GDM1 (cell line): ENCODE results near the gene ECPAS.
"Not testable (repeated sequence)": the region's sequence is repeated elsewhere in the genome, so short reads cannot be mapped to it uniquely, and the experiment has no call there.

Experiments used
- DNase-seq: peaks from one replicate; lab custom pipeline; 2025; lab: John Stamatoyannopoulos, UW

The ECPAS gene

DNA sequence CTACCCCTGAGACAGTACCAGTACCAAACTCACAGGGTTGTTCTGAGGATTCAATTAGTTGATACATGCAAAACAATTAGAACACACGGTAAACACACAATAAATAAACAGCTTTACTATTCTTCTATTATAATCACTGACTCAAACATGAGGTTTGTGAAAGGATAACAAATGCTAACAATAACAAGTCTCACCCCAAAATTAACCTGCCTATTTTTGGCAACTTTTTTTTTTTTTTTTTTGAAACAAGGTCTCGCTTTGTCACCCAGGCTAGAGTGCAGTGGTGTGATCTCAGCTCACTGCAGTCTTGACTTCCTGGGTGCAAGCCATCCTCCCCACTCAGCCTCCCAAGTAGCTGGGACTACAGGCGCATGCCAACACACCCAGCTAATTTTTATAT, 6.5 kb downstream of the ECPAS start:
- DNase-seq = no peak

DNA sequence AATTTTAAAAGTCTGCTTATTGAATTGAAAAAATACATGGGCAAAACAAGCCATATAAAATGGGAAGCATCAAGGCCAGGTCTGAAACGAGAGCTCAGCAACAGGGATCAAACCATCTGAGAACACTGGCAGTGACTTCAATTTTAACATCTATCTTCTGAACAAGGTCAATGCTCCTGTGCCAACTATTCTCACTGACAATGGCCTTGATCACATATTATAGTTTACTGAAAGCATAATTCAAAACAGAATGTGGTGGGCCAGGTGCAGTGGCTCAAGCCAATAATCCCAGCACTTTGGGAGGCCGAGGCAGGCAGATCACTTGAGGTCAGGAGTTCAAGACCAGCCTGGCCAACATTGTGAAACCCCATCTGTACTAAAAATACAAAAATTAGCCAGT, 9.0 kb downstream of the ECPAS start:
- DNase-seq = no peak

DNA sequence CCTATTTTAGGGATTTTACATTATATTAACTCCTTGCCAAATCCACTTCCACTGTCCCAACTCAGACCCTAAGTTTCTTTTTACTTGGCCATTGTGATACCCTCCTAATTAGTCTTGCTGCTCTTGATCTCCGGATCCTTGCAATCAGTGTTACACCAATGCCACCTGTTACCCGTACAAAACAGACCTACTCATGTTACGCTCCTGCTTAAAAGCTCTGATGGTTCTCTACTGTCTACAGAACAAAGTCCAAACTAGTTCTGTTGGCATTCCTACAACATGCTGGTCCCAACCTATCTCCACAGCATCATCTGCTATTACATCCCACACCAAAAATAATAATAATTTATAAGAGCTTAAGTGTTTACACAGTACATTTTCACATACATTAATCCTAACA, 9.8 kb downstream of the ECPAS start:
- DNase-seq = no peak

DNA sequence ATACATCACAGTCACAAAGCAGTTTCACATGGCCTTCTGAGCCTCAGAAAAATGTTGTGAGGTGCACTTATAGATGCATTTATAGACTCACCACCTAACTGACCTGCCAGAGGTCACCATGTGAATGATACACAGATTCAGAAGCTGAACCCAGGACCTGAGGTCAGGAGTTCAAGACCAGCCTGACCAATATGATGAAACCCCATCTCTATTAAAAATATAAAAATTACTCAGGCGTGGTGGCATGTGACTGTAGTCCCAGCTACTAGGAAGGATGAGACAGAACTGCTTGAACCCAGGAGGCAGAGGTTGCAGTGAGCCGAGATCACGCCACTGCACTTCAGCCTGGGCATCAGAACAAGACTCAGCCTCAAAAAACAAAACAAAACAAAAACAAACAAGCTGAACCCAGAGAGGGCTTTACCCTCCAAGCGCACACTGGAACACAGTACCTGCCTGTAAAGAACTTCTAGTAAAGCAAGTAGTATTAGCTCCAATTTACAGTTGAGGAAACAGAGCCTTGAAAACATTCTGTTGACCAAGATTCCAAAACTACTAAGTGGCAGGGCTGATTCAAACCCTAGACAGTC, 16.3 kb downstream of the ECPAS start:
- DNase-seq = no peak

DNA sequence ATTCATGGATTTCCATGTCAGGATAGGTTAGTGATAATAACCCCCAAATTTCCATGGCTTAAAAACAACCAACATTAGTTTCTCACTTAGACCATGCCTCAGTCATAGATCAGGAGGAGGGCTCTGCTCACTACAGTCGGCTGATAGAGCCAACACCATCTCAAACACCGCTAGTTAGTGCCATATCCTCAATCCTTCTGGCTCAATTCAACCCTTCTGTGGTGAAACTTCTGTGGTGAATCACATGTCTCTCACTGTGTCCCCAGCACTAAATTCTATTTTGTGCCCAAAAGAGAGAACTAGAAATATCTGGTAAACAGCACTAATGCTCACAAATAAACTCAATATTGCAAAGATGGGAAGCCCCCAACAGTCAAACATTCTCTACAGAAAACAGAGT, 21.1 kb downstream of the ECPAS start:
- no peak for DNase-seq

DNA sequence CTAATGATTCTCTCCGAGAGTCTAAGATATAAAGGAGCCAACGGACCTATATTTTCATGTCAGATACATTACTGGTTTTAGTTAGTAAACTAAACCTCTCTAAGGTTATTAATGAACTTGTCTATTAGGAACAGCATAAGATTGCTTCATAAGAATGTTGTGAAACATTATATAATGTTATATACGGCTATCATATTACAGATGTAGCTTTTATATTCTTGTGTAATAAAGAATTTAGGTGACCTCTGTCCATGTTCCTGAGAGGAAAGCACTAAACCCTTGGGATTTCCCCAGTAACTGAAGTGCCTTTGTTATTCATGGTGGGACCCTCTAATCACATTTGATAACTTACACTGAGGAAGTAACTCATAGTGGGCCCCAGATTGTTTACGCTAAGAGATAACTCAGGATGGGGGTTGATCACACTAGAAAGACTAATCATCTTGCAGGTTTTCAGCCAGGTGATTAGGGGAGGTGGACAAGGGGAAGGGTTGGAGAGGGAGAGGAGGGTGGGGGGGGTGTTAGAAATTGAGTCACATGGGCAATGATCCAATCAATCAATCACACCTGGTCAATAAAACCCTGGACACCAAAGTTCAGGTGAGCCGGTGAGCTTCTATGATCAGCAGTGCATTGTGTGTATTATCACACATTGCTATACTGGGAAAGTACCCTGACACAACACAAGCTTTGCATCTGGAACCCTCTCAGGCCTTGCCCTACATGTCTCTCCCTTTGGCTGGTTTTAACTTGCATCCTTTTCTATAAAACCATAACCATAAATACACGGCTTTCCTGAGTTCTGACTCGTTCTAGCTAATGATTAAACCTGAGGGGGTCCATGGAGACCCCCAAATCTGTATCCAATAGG, 25.8 kb downstream of the ECPAS start:
- DNase-seq = no peak

DNA sequence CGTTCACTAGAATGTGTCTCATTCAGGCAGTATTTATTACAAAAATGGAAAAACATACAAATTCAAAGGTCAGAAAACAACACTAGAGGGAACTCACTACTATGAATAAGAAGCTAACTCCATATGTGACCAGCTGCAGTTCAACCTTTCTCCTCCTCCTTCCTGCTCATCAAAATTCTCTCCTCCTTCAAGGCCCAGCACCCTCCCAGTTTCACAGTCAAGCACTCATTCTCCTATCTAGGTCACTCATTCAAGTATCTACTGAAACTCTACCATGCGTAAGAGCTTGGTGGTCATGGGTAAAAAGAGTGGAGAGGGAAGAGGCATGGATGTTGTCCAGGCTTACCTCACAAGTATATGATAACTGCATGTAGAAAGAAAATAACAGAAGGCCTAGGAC, 27.7 kb downstream of the ECPAS start:
- no peak for DNase-seq

DNA sequence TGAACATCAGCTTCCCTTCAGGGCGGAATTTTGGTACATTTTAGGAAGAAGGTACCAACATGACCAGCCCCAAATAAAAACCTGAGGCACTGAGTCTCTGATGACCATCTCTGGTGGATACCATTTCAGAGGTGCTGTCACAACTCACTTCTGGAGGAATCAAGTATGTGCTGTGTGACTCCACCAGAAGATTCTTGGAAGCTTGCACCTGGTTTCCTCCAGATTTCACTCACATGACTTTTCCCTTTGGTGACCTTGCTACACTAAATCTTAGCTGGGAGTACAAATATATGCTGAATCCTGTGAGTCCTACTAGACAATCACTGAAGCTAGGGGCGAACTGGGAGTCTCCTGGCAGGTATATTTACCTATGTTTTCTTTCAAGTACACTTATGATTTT, 28.5 kb downstream of the ECPAS start:
- DNase-seq = no peak

DNA sequence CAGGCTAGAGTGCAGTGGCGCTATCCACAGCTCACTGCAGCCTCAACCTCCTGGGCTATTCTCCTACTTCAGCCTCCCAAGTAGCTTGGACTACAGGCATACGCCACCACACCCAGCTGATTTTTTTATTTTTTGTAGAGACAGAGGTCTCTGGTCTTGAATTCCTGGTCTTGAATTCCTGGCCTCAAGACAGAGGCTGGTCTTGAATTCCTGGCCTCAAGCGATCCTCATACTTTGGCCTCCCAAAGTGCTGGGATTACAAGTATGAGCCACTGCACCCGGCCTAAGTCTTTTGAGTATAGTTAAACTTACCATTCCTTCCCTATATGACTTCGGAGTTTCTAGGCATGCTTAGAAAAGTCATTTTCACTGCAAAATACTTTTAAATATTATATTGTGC, 29.4 kb downstream of the ECPAS start:
- no peak for DNase-seq

DNA sequence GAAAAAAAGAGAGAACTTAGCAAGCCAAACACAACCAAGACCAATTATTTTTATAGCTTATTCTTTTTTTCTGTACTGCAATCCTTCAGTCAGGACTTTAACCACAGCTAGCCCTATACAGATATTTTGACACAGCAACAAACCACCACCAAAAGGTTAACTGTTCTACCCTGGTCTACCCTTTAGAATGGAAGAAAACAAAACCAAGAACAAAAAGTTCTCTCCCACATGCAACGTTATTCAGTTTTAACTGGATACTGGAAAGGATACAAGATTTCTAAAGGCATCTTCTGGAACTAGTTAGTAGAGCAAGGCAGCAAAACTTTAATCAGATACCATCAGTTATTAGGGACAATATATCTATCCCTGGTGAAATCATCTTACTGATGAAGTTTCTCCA, 32.6 kb downstream of the ECPAS start:
- DNase-seq = no peak

DNA sequence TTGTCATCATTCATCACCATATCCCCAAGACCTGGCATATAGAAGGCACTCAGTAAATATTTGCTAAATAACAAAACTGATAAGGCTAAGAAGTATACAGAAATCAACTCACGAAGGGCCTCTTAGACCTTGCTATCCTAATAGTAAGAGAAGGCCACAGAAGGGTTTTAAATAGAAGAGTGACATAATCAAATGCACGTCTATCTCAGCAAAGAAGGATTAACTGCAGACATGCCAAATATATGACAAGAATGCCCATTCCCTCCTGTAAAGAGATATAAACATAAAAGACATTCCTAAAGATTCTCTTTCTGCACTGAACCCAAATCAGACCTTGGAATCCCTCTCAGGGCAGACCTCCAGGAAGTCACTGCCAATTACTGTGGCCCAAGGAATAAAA, 34.1 kb downstream of the ECPAS start:
- DNase-seq = no peak

DNA sequence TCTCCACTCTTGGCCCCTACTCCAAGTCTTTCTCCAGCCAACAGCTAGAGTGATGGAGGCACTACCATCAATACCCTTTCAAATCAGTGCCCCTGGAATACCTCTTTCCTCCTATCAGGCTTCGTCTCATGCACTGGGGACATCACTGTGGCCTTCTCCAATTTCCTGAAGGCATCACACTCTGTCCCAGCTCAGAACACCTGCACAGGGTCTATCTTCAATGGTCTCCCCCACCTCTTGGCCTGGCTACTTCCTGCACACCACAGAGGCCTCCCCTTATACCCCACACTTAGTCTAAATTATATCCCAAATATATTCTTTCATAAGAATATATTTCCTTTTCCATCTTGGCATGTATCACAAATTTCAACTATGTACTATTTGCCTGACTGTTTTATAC, 34.5 kb downstream of the ECPAS start:
- no peak for DNase-seq

DNA sequence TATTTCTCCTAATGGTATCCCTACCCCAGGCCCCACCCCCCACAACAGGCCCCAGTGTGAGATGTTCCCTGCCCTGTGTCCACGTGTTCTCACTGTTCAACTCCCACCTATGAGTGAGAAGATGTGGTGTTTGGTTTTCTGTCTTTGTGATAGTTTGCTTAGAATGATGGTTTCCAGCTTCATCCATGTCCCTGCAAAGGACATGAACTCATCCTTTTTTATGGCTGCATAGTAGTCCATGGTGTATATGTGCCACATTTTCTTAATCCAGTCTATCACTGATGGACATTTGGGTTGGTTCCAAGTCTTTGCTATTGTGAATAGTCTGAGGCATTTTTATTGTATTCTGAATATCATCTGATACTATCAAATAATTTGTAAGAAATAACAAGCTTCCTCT, 38.4 kb downstream of the ECPAS start:
- not testable (repeated sequence) for DNase-seq

DNA sequence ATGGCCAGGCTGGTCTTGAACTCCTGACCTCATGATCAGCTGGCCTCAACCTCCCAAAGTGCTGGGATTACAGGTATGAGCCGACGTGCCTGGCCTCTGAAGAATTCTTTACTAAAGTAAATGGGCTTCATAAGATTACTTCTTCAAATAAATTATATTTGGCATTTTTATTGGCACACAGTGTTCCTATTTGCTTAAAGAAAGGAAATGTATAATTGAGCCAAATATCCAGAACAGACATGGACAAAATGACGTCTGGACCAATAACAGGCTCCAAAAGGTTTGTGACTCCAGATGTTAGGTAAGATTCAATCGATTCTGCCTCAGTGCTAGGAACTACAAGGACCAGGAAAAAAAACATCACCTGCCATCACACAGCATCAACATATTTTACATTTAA, 40.7 kb downstream of the ECPAS start:
- DNase-seq = no peak

DNA sequence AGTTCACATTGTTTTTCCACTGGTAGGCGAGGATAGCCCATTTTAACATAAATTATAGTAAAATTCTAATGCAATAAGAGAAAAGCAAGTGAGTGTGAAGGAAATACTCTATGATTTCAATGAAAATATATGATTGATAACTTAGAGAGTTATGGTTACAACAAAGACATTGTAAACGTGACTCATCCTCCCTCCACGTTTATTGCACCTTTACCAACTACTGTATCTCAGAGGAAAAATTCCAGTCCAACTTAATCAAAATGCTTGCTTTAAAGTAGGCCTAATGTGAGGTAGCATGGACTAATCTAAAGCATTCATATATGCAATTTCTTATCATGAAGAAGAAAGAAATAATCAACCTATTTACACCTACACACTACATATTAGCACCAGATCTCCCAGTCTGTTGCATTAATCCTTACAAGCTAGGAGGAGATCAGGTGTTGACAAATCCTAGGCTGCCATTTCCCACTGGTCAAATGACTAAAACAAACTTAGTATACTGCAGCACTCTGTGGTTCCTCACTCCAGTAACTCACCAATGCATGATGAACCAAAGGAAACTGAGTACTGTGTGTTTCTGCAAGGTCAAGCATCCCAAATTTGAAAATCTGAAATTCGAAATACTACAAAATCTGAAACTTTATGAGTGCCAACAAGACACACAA, 41.7 kb downstream of the ECPAS start:
- no peak for DNase-seq

DNA sequence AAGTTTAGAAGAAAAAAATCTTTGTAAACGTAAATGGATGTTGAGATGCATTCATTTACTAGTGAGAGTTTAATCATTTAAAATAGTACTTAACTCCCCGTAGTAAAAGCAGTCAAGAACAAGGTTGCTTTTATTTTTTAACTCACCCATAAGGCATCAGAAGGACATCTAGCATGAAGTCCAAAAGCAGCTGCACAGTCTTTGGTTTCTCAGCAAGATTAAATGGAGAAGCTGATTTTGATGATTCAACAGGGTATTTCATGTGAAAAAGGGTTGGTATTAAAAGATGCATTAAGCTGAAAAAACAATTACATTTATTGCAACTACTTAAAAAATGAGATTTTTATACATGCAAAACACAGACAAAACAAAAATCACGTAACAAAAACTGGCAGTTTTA, 44.0 kb downstream of the ECPAS start:
- DNase-seq = no peak

DNA sequence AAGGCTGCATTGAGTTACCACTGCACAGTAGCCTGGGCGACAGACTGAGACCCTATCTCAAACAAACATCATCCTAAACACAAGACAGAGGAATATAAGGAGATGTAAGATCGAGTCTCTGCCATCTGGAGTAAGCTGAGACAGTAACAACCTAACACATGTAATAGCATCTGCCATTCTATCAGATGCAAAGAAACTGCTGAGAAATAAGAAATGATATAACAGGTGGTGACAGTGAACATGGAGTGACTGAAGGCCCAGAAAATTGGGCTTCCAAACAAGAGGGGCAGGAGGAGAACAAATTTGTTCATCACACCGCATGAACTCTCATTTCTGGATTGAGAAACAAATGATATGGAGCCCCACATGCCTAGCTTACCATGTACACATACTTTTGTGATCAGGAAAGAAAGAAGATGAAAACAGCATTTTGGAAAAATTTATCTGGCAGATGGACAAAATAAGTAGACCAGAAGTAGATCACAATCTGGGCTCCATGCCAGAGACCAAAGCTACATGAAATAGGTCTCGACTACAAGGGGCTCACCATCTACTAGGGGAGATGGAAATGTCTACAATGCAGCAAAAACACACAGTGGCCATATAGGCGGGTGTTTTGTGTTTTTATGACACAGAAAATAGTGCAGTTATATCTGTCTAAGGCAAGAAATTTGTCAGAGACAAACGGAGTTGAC, 45.5 kb downstream of the ECPAS start:
- DNase-seq = no peak

DNA sequence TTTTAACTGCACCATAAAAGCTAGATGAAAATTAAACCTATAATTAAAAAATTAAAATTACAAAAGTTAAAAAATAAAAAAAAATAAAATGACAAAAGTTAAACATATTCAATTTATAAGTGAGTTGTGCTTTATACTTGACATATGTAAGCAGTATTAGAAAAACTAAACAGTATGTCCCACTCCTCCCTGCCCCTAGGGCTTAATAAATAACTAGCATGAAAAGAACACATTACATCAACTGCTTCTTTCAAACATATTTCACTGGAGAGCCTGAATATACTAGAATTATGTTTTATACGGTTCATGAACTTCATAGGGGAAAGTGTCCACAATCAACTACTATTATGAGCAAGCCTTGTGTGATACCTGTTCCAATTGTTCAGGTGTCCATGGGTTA, 47.6 kb downstream of the ECPAS start:
- DNase-seq = no peak

DNA sequence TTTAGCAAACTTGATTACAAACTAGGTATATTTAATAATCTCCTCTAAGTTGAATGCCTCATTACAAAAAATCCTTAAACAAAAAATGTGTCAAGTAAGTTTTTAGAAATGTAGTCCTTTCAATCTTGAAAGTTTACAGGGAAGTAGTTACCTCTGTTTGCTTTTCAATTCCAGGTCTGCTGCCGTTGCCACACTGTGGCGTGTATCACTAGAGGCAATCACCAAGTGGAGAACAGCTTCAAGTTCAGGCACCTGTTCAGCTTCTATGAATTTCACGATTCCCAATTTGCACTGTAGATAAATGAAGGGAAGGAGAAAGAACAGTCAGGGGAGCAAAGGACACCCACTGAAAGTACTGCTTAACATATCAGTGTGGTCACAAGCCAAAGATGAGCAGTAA, 51.1 kb downstream of the ECPAS start:
- no peak for DNase-seq

DNA sequence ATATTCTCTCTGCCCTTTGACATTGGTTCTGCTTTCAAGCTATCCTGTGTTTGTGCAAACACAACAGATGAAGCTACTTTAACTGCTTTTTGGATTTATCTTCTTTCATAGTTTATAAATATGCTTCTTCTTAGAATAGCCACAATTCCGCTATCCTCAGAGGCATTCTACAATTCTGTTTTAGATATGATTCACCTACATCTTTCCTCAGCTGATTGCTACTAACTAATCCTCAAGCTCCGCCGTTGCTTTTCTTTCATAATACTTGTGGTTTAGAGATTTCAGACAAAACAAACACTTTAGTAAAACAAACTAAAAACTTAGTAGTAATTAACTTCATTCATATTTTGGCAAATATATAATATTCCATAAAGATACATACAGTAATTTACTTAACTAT, 52.5 kb downstream of the ECPAS start:
- no peak for DNase-seq

DNA sequence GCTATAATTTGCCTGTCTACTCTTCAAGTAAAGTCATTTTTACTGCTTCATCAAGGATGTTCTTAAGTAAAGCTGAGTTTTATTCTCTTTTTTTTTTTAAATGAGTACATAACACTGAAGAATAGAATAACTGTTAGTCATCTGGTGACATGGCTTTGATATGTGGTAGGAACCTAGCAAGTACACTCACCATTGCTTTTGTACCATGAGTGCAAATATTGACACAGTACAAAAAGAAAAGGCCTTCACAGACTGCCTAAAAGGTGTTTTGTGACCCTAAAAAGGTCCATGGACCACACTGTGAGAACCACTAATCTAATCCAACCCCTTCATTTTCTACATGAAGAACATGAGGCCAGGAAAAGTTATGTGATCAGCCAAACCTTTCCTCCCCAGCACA, 55.0 kb downstream of the ECPAS start:
- DNase-seq = no peak

DNA sequence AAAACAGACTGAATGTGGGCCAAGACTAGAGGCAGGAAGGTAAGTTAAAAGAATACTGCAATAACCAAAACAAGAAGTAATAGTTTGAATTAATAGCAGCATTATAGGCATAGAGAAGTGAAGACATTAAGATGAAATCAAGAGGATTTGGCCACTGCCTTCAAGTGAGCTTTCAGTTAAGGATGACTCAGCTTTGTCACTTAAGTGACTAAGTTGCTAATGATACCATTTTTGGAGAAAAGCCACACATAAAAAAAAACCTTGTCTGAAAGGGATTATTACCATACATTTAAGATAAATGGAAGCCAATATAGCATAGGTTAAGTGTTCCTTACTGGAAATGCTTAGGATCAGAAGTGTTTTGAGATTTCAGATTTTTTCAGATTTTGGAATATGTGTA, 57.0 kb downstream of the ECPAS start:
- no peak for DNase-seq

DNA sequence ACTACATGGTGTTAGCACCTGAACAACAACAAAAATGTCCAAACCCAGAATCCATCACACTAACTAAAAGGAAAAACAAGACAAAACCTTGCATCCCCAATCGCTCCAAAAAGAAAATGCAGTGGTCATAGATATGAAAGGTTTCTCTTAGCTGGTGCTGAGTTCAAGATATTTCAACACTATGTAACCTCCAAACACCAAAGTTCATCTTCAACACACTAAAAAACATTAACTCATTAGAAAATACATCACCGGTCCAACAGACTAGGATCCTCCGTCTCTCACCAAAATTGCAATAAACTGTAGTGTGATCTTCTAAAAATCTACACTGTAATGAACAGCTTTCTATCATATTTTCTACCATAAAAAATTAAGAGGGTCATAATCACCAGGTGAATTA, 60.8 kb downstream of the ECPAS start:
- DNase-seq = no peak
